HCEC 1CT (cell line): Measurements from ENCODE around the gene TSPAN18.
A peak's percentile ranks its signal among the peaks of the same experiment; 100 is the strongest.

Experiments used
- DNase-seq: peaks from one replicate; pipeline ENCODE4 v3.0.0-alpha.2; 2017

The TSPAN18 gene

DNA sequence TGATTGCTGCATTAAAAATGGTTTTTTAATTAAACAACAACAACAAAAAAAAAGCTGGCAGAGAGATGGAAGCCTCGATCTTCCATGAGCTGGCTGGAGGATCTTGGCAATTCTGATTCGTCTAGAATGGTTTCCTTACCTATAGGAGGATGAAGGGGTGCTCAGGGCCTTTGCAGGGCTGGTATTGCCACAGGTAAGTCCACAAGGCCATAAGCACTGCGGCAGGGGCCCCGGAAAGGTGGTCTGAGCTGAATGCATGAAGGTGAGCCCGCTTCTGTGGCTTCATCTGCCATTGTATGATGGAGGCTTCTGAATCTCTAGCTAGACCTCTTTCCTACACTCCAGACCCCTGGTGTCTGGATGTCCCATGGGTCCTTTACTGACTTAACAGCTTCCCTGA is 101.5 kb downstream of the TSPAN18 start:
- DNase-seq: no peak

DNA sequence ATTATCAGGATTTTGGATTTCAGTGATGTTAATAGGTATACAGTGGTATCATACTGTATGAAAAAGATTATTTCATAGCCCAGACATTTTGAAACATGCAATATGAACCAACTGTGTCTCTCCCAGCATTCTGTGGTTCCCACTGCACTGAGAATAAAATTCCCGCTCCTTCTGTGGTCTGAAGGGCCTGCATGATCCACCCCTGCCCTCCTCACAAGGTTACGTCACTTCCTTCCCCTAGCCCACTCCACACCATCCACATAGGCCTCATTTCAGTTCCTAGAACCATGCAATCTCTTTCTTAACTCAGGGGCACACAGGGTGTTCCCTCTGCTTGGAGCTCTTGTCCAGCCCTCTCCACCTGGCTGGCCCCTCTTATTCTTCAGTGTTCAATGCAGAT is 103.1 kb downstream of the TSPAN18 start:
- no peak for DNase-seq

DNA sequence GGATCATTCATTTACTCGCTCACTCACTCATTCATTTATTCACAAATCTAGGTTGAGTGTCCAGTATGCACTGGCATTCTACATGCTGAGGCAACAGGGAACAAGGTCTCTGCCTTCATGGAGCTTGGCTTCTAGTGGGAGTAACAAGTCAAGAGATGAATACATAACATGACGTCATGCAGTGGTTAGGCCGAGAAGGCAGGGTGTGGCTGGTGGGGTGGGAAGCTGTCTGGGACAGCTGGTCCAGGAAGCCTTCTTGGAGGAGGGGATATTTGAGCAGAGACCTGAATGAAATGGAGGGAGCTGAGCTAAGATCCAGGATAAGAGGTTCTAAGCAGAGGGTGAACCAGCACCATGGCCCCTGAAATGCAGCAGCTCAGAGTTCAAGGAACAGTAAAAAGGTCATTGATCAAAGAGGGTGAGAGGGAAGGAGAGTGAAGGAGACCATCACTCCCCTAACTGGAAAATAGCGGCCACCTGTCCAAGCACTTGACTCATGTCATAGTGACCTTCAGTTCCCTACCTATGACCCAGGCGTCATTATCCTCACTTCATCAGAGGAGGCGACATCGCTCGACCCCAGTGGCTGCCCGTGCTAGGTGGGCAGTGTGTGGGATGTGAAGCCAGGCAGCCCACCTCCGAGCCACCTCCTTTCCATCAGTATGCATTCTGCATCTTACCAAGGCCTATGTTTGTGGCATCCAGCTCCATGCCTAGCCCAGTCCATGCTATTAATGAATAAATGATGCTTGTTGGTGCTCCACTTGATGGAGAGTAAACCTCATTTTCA is 105.0 kb downstream of the TSPAN18 start:
- DNase-seq: no peak

DNA sequence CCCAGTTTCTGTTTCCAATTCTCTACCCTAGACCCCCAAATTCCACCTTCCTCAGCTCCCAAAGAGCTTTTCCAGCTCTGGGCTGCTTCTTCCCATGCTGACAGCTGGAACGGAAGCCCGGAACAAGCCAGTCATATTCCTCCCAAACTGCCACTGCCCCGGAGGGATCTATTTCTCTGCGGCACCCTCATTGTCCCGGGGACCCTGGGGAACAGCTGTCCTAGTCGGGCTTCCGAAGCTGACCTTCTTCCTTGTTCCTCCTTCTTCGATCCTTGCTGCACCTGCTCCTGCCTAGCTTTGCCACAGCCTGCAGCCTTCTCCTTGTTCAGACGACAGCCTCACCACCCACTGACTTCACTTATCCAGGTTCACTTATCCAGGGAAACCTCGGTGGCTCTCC is 105.7 kb downstream of the TSPAN18 start:
- no peak for DNase-seq

- DNase-seq: no peak
Observed at GRCh38 chr11:44833221-44833876, 106.6 kb downstream of the TSPAN18 start.

DNA sequence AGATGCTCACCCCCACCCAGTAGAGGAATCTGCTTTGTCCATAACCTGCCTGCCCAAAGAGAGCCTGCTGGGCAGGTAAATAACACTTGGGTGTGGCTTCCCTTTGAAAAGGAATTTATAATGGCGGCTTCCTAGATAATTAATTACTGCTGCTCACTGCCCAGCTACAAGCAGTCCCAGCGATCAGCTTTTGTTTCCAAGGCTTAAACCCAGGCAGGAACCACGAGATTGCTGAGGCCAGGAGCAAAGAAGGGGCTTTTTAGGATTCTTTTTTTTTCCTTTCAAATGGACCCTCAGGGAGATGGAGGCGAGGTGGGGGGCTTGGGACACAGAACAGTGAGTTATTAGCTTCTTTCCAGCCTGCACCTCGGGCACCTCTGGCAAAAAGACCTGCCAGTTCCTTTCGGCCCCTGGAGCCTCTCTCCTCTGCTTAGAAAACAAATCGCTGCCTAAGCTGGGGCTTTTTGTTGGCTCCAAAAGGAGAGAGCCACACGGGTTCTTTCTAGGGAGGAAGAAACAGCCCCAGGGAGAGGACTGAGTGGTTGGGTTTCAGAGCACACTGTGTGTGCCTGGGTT is 107.2 kb downstream of the TSPAN18 start:
- no peak for DNase-seq

- DNase-seq: no peak
Observed at GRCh38 chr11:44834846-44835245, 108.1 kb downstream of the TSPAN18 start.

DNA sequence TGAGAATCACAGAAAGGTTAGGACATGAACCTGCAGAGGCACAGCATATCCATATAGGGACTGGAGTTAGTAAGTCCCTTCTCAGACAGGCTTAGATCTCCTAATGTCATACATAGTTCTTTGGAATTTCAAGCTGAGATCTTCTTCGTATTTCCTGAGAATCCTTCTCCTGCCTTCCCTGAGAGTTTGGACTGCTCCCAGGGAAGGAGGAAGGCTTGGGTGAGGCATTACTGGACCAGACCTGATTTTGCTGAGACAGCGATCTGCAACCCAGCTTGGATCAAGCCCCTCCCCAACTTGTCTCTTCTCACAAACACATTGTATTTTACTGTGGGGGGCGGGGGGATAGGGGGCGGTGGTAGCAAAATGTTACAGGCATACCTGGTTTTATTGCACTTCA is 108.5 kb downstream of the TSPAN18 start:
- no peak for DNase-seq

DNA sequence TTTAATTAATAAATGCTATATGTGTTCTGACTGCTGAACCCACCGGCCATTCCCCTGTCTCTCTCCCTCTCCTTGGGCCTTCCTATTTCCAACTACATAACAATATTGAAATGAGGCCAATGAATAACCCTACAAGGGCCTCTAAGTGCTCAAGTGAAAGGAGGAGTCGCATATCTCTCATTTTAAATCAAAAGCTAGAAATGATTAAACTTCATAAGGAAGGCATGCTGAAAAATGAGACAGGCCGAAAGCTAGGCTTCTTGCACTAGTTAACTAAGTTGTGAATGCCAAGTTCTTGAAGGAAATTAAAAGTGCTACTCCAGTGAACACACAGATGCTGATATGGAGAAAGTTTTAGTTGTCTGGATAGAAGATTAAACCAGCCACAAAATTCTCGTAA is 109.2 kb downstream of the TSPAN18 start:
- DNase-seq: no peak

- peak; percentile 42 for DNase-seq
Observed at GRCh38 chr11:44837661-44838060, 110.9 kb downstream of the TSPAN18 start.

GRCh38 chr11:44839458-44840084 is 112.8 kb downstream of the TSPAN18 start:
- DNase-seq: no peak

GRCh38 chr11:44840085-44840478 is 113.3 kb downstream of the TSPAN18 start:
- DNase-seq: no peak

DNA sequence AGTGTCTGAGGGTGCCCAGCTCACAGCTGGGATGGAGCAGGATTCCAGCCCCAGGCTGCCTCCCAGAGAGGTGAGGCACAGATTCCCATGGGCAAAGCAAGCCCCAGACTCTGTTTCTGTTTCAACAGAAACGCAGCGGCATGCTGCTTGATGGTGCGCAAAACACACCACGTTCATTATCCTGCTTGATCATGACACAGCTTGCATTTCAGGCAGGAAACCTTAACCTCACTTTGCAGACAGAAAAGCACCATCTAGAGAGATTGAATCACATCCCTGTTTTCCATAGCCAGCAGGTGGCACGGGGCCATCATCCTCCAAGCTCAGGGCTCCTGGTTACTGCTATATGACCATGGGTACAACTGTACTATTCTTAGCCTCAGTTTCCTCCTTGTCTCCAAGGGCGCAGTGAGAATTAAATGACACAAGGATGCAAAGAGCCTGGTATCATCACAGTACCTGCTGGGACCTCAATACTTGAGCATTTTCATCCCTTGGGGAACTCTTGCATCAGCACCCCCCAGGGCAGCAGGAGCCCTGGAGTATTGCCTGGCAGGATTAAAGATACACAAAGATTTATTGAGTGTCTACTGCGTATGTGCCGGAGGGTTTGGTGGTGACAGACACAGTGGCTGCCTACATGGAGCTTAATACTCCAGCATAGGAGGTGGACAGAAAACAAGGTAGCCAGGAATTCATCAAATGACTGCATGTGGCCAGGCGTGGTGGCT is 113.9 kb downstream of the TSPAN18 start:
- DNase-seq: no peak

DNA sequence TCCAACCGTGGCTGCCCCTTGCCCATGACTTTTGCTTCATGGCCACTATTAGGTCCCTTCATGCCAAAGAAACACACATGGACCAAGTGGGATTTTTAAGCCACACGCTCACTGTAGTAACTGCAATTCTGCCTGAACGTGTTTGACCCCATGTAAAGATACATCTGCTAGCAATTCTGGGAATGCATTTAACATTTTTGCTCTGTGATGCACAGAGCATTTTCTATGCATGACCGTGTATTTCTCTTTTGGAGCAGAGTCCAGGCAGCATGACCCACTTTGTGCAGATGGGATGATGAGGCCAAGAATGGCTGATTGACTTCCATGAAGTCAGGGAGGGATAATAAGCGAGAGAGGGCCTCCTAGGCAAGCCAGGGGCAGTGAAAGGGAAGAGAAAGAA is 115.5 kb downstream of the TSPAN18 start:
- DNase-seq: peak; percentile 87

GRCh38 chr11:44846852-44847251 is 120.1 kb downstream of the TSPAN18 start:
- DNase-seq: no peak

GRCh38 chr11:44847316-44847715 is 120.6 kb downstream of the TSPAN18 start:
- no peak for DNase-seq

DNA sequence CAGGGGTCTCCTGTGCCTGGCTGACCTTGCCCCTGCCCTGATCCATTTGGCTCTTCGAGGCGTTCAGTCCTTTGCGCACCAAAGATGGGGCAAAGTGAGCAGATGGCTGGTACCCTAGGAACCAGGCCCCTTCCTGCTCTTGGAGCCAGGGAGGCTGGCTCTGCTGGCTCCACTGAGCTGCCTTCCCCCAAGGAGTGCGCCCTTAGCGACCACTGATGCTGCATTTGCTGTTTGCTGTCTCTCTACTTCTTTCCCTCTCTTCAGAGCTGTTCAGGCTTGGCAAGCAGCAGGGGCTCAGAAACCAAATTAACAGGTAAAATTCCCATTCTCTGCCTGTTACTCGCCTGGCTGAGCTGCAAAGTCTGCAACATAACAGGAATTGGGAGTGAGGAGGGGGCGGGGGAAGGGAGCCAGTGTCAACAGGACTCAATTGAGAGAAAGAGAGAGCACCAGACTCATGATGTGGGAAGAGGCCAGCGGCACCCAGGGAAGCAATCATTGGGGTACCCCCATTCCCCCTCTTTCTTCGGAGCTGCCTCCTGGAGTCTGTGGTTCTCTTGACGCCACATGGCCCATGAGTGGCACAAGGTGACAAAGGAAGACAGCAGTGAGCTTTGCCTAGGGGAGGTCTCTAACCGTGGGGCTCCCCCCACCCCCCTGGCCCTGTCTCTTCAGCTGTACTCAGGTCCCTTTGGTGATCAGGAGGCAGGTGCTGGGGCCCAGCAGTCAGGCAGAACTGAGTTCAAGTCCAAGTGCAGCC is 121.6 kb downstream of the TSPAN18 start:
- no peak for DNase-seq

- no peak for DNase-seq
Observed at GRCh38 chr11:44848963-44849350, 122.2 kb downstream of the TSPAN18 start.

DNA sequence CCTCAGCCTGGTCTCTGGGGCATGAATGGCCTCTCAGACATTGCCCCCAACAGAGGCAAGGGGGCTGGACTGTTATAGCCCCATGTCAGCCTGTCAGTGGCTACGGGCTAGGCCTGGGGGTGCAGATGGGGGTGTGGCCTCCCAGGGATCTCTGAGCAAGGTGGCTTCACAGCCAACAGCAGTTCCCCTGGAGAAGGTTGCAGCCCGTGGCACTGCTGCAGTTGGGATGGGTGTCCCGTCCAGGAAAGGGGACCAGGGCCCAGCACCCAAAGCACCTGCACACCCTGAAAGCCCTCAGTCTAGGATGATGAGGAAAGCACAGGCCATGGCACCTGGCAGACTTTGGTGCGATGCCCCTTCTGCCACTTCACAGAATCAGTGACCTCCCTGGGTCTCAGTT is 122.7 kb downstream of the TSPAN18 start:
- no peak for DNase-seq

DNA sequence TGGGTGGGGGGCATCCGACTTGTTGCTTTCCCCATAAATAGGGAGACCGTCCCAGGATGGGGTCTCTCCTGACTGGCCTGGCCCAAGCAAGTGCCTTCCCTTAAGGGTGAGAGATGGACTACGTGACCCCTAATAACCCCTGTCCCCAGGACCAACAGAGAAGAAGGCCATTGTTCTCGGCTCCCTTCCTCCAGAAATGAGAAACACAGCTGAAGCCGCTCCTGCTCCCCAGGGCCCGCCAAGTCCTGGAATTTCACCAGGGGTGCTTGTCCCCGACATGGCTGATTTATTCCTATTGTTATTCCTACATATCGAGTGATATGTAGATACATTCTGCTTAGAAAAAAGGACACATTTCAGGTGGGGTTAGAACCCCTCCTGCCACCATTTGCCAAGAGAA is 123.2 kb downstream of the TSPAN18 start:
- DNase-seq: no peak

GRCh38 chr11:44851496-44851895 is 124.7 kb downstream of the TSPAN18 start:
- DNase-seq: no peak

GRCh38 chr11:44852159-44852747 is 125.5 kb downstream of the TSPAN18 start:
- DNase-seq: peak; percentile 20
